Thyroid gland (tissue), 4 donors: Measurements from ENCODE around the gene NREP.

Experiments used
- POLR2A ChIP-seq, 2 donors: fragments of 450-650 bp; IDR thresholded peaks; one replicate each; pipeline ENCODE4 v1.6.1; 2017; ENCODE audit warnings: antibody characterized with exemption in 2 of 2, mild to moderate bottlenecking in 2 of 2, moderate library complexity in 1 of 2
- TF ChIP-seq, protein P1 (sequence below), 6 experiments: fragments of 200-600 bp in 3 of 6; fragments of 450-650 bp in 3 of 6; sonication (generic) in 3 of 6; IDR thresholded peaks; one replicate each; pipeline ENCODE4 v1.5.1; 2016 to 2019; ENCODE audit warnings: antibody characterized with exemption in 6 of 6, mild to moderate bottlenecking in 2 of 6, inconsistent platforms in 1 of 6, moderate library complexity in 1 of 6

GRCh38 chr5:111752426-111752965 is 4.5 kb downstream of the NREP start:
- TF ChIP-seq, protein P1, sequence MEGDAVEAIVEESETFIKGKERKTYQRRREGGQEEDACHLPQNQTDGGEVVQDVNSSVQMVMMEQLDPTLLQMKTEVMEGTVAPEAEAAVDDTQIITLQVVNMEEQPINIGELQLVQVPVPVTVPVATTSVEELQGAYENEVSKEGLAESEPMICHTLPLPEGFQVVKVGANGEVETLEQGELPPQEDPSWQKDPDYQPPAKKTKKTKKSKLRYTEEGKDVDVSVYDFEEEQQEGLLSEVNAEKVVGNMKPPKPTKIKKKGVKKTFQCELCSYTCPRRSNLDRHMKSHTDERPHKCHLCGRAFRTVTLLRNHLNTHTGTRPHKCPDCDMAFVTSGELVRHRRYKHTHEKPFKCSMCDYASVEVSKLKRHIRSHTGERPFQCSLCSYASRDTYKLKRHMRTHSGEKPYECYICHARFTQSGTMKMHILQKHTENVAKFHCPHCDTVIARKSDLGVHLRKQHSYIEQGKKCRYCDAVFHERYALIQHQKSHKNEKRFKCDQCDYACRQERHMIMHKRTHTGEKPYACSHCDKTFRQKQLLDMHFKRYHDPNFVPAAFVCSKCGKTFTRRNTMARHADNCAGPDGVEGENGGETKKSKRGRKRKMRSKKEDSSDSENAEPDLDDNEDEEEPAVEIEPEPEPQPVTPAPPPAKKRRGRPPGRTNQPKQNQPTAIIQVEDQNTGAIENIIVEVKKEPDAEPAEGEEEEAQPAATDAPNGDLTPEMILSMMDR (IDR thresholded peaks at IDR 0.05), result no peak
- no peak for TF ChIP-seq POLR2A (IDR thresholded peaks at IDR 0.05)
